Dendritic cell treated with granulocyte-macrophage colony-stimulating factor and Interleukin-4, amounts not matched to agents 40 ng/mL and 50 ng/mL, for 4 days (primary cell): ENCODE measurements around the gene CYTH4.

ENCODE experiments used
- H3K27ac Mint-ChIP-seq: one replicate; pipeline ENCODE4 v1.8.0; 2022; ENCODE audit warnings: mild to moderate bottlenecking, mixed read lengths
- H3K27me3 Mint-ChIP-seq: one replicate; pipeline ENCODE4 v1.8.0; 2022; ENCODE audit warnings: mild to moderate bottlenecking, mixed read lengths
- H3K36me3 Mint-ChIP-seq: one replicate; pipeline ENCODE4 v1.8.0; 2022; ENCODE audit warnings: low read depth, mixed read lengths
- H3K4me1 Mint-ChIP-seq: one replicate; pipeline ENCODE4 v1.8.0; 2022; ENCODE audit warnings: low read depth, mixed read lengths
- H3K4me3 Mint-ChIP-seq: one replicate; pipeline ENCODE4 v1.8.0; 2022; ENCODE audit warnings: mild to moderate bottlenecking, moderate library complexity, mixed read lengths
- H3K9me3 Mint-ChIP-seq: one replicate; pipeline ENCODE4 v1.8.0; 2022; ENCODE audit warnings: mixed read lengths
- intact Hi-C: fragments of 100-400 bp; cut with micrococcal nuclease; formaldehyde crosslinking; loops from one replicate; pipeline ENCODE4 v1.15.0; 2022

Gene CYTH4

GRCh38 chr22:37256075-37256726 is 26.1 kb upstream of the CYTH4 start:
- Mint-ChIP-seq H3K27ac (no peak overlapping the region), H3K4me3 (no peak overlapping the region), H3K36me3 (no peaks in the 10 kb centered on the region), H3K4me1 (peaks cover 18% of the 10 kb centered on the region), H3K9me3 (no peaks in the 10 kb centered on the region), H3K27me3 (peaks cover 21% of the 10 kb centered on the region)
- intact Hi-C loops: no loop called here

- no peaks in the 10 kb centered on the region for H3K36me3 Mint-ChIP-seq
- peaks cover 29% of the 10 kb centered on the region for H3K4me1 Mint-ChIP-seq
- intact Hi-C loops: no loop called here
- no peaks in the 10 kb centered on the region for H3K9me3 Mint-ChIP-seq
- peaks cover 28% of the 10 kb centered on the region for H3K27me3 Mint-ChIP-seq
- H3K4me3 Mint-ChIP-seq: no peak overlapping the region
- H3K27ac Mint-ChIP-seq: no peak overlapping the region
These were observed 24.1 kb upstream of the CYTH4 start for GRCh38 chr22:37258005-37258752.

- H3K27me3 Mint-ChIP-seq: peaks cover 28% of the 10 kb centered on the region
These were observed 23.4 kb upstream of the CYTH4 start for GRCh38 chr22:37258753-37259401.

GRCh38 chr22:37259540-37260029 is 22.7 kb upstream of the CYTH4 start:
- Mint-ChIP-seq H3K9me3 (peaks cover 8% of the 10 kb centered on the region), H3K36me3 (peaks cover 4% of the 10 kb centered on the region), H3K27me3 (peaks cover 28% of the 10 kb centered on the region), H3K4me3 (no peak overlapping the region), H3K27ac (peak overlapping the region; percentile 21), H3K4me1 (peaks cover 29% of the 10 kb centered on the region)
- intact Hi-C loops: loop anchor here (10.0 kb wide), 1 partner anchor 195 kb away; no protein-coding TSS in a partner anchor

More at GRCh38 chr22:37258753-37259401, 23.4 kb upstream of the CYTH4 start:
- peaks cover 1% of the 10 kb centered on the region for H3K9me3 Mint-ChIP-seq
- H3K4me1 Mint-ChIP-seq: peaks cover 29% of the 10 kb centered on the region
- H3K27ac Mint-ChIP-seq: no peak overlapping the region
- intact Hi-C loops: no loop called here
- H3K4me3 Mint-ChIP-seq: no peak overlapping the region
- no peaks in the 10 kb centered on the region for H3K36me3 Mint-ChIP-seq

- Mint-ChIP-seq H3K27me3 (peaks cover 28% of the 10 kb centered on the region), H3K4me3 (no peak overlapping the region), H3K36me3 (peaks cover 7% of the 10 kb centered on the region), H3K27ac (peak overlapping the region; percentile 21), H3K9me3 (peaks cover 13% of the 10 kb centered on the region), H3K4me1 (peaks cover 29% of the 10 kb centered on the region)
- intact Hi-C loops: loop anchor here (10.0 kb wide), 1 partner anchor 195 kb away; no protein-coding TSS in a partner anchor
These were observed 22.0 kb upstream of the CYTH4 start for GRCh38 chr22:37260155-37260795.

- Mint-ChIP-seq H3K27me3 (peaks cover 24% of the 10 kb centered on the region), H3K9me3 (peaks cover 13% of the 10 kb centered on the region), H3K4me3 (no peak overlapping the region), H3K4me1 (peaks cover 29% of the 10 kb centered on the region), H3K27ac (peak overlapping the region; percentile 31), H3K36me3 (peaks cover 7% of the 10 kb centered on the region)
- intact Hi-C loops: loop anchor here (10.0 kb wide), 1 partner anchor 194 kb away; no protein-coding TSS in a partner anchor
These were observed 21.4 kb upstream of the CYTH4 start for GRCh38 chr22:37260901-37261336.

DNA sequence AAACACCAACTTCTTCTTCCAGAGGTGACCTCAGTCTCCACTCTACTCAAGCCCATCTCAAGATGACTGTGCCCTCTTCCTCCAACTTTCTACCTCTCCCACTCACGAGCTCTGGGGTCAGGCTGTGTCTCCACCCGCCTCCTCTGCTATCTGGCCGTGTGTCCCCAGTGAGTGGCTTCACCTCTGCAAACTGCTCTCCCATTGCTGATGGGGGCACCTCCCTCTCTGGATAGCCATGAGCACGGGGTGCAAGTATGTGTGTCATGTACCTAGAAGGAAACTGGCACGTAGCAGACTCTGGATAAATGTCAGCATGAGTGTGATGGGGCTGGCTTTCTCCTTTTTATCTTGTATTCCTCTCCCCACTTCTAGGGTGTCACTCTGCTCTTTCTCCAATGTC is 20.0 kb upstream of the CYTH4 start:
- H3K27me3 Mint-ChIP-seq: peaks cover 22% of the 10 kb centered on the region
- H3K27ac Mint-ChIP-seq: peak overlapping the region; percentile 48
- peaks cover 38% of the 10 kb centered on the region for H3K4me1 Mint-ChIP-seq
- H3K36me3 Mint-ChIP-seq: peaks cover 7% of the 10 kb centered on the region
- peaks cover 13% of the 10 kb centered on the region for H3K9me3 Mint-ChIP-seq
- H3K4me3 Mint-ChIP-seq: no peak overlapping the region
- intact Hi-C loops: loop anchor here (10.0 kb wide), 1 partner anchor 192 kb away; no protein-coding TSS in a partner anchor

DNA sequence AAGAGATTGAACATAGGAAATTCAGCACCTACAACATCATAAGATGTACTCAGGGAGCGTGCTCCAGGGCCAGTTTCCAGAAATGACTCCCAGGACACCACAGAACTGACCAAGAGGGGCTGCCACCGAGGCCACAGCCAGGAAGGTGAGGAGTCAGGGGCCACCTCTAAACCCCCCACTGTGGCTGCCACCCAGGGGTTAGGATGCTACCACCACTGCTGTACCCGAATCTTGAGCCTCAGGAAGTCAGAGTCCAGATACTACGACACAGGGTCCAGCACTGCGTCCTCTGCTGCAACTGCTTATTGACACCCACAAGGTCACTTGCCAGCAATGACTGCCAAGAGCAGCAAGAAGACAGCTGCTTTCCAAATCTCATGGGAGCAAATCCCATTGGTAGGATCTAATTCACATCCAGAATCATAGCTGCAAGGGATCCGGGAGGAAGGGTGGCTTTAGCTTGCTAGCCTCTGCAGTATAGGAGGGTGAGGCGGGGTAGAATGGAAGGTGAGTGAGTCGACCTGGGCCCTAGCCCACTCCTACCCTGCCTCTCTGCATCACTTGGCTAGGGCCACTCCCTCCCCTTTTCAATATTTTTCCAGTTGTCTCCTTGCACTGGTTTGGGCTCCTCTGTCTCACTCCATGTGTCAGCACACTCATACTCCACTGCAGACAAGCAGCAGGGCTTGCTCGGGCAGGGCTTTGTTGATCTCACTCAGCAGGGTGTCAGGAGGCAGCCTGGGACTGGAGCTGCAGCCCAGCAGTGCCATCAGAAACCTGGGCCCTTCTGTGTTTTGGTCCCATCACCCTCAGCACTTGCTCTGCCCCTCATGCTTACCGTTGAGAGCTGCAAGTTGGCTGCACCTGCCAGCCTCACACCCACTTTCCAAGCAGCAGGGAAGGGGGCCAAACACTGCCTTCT is 18.1 kb upstream of the CYTH4 start:
- H3K9me3 Mint-ChIP-seq: peaks cover 13% of the 10 kb centered on the region
- no peak overlapping the region for H3K27ac Mint-ChIP-seq
- H3K36me3 Mint-ChIP-seq: peaks cover 7% of the 10 kb centered on the region
- intact Hi-C loops: loop anchor here (10.0 kb wide), 1 partner anchor 191 kb away; no protein-coding TSS in a partner anchor
- H3K4me1 Mint-ChIP-seq: peaks cover 52% of the 10 kb centered on the region
- H3K4me3 Mint-ChIP-seq: no peak overlapping the region
- peaks cover 22% of the 10 kb centered on the region for H3K27me3 Mint-ChIP-seq

GRCh38 chr22:37266581-37267134 is 15.7 kb upstream of the CYTH4 start:
- intact Hi-C loops: loop anchor here (2.0 to 10.0 kb wide), 2 partner anchors 44 to 188 kb away; no protein-coding TSS in a partner anchor
- Mint-ChIP-seq H3K27me3 (peaks cover 9% of the 10 kb centered on the region), H3K27ac (peak overlapping the region; percentile 91), H3K4me1 (peaks cover 59% of the 10 kb centered on the region), H3K9me3 (peaks cover 21% of the 10 kb centered on the region), H3K4me3 (peak overlapping the region; percentile 70), H3K36me3 (peaks cover 7% of the 10 kb centered on the region)

DNA sequence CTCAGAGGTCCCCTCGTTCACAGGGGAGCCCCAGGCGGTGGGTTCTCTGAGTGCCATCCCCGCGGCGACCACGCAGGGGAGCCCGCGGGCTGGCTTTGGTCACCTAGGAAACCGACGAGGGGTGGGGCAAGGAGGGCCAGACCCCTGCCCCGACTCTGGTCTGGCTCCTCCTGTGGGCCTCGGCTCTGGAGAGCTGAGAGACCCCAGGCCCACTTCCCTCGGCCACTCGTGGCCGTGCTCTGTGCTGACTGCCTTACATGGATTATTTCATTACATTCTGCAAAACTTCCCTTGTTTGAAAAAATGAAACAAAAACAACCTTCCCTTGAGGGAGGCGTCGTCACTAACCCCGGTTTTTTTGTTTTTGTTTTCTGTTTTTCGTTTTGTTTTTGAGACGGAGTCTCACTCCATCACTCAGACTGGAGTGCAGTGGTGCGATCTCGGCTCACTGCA is 15.1 kb upstream of the CYTH4 start:
- intact Hi-C loops: loop anchor here (2.0 to 10.0 kb wide), 2 partner anchors 44 to 188 kb away; no protein-coding TSS in a partner anchor
- H3K36me3 Mint-ChIP-seq: peaks cover 7% of the 10 kb centered on the region
- peaks cover 9% of the 10 kb centered on the region for H3K27me3 Mint-ChIP-seq
- peaks cover 61% of the 10 kb centered on the region for H3K4me1 Mint-ChIP-seq
- H3K9me3 Mint-ChIP-seq: peaks cover 21% of the 10 kb centered on the region
- H3K27ac Mint-ChIP-seq: peak overlapping the region; percentile 91
- peak overlapping the region; percentile 70 for H3K4me3 Mint-ChIP-seq

GRCh38 chr22:37267661-37268413 is 14.5 kb upstream of the CYTH4 start:
- Mint-ChIP-seq H3K4me1 (peaks cover 61% of the 10 kb centered on the region), H3K36me3 (peaks cover 7% of the 10 kb centered on the region)
- intact Hi-C loops: loop anchor here (2.0 to 10.0 kb wide), 2 partner anchors 43 to 187 kb away; no protein-coding TSS in a partner anchor

More at GRCh38 chr22:37267661-37268413, 14.5 kb upstream of the CYTH4 start:
- peak overlapping the region; percentile 70 for H3K4me3 Mint-ChIP-seq
- H3K27ac Mint-ChIP-seq: peak overlapping the region; percentile 91
- H3K9me3 Mint-ChIP-seq: peaks cover 21% of the 10 kb centered on the region
- peaks cover 3% of the 10 kb centered on the region for H3K27me3 Mint-ChIP-seq
